A673 (cell line): ENCODE measurements around the gene P2RX1.

Experiments
- CTCF ChIP-seq: fragments of 300-800, 200-600 bp; sonication (generic); conservative IDR thresholded peaks from 2 replicates; pipeline ENCODE4 v1.5.1; 2017; ENCODE audit warnings: low read depth, mild to moderate bottlenecking, antibody characterized with exemption, low read length, moderate library complexity, mixed read lengths
- EZH2 ChIP-seq: fragments of 200-600 bp; sonication (generic); IDR thresholded peaks from 2 replicates; pipeline ENCODE4 v1.6.1; 2017; ENCODE audit warnings: borderline replicate concordance, low read depth, mild to moderate bottlenecking, mixed read lengths, antibody characterized with exemption, low read length; ENCODE audit not compliant: poor library complexity, severe bottlenecking

- TF ChIP-seq CTCF: no peak
- no peak for TF ChIP-seq EZH2
Observed at GRCh38 chr17:3848229-3848835, 67.9 kb downstream of the P2RX1 start.
